HS-27A (cell line): ENCODE data around the gene MACROD2.
A peak's percentile ranks its signal among the peaks of the same experiment; 100 is the strongest.
"Not testable (repeated sequence)": the region's sequence is repeated elsewhere in the genome, so short reads cannot be mapped to it uniquely, and the experiment has no call there.

ENCODE experiments used
- DNase-seq: peaks from one replicate; pipeline ENCODE4 v3.0.0-alpha.2; 2012; ENCODE audit warnings: low read depth, missing footprints

Gene MACROD2

GRCh38 chr20:15362849-15363248, 1367.5 kb downstream of the MACROD2 start:
- no peak for DNase-seq

- DNase-seq, result no peak
These were observed 1369.5 kb downstream of the MACROD2 start for GRCh38 chr20:15364781-15365180.

GRCh38 chr20:15370370-15370769, 1375.1 kb downstream of the MACROD2 start:
- no peak for DNase-seq

- DNase-seq, result no peak
These were observed 1379.4 kb downstream of the MACROD2 start for GRCh38 chr20:15374682-15375081.

- no peak for DNase-seq
These were observed 1380.5 kb downstream of the MACROD2 start for GRCh38 chr20:15375836-15376235.

- DNase-seq, result not testable (repeated sequence)
These were observed 1382.3 kb downstream of the MACROD2 start for GRCh38 chr20:15377603-15378002.

- DNase-seq, result no peak
These were observed 1382.8 kb downstream of the MACROD2 start for GRCh38 chr20:15378151-15378550.

GRCh38 chr20:15379681-15380296, 1384.5 kb downstream of the MACROD2 start:
- DNase-seq, result no peak

GRCh38 chr20:15380770-15381169, 1385.5 kb downstream of the MACROD2 start:
- no peak for DNase-seq

GRCh38 chr20:15387228-15387627, 1391.9 kb downstream of the MACROD2 start:
- DNase-seq, result no peak

- no peak for DNase-seq
These were observed 1400.1 kb downstream of the MACROD2 start for GRCh38 chr20:15395457-15395856.

GRCh38 chr20:15396026-15396425, 1400.7 kb downstream of the MACROD2 start:
- no peak for DNase-seq

GRCh38 chr20:15396900-15397299, 1401.6 kb downstream of the MACROD2 start:
- peak; percentile 26 for DNase-seq

GRCh38 chr20:15399781-15400180, 1404.5 kb downstream of the MACROD2 start:
- no peak for DNase-seq

- no peak for DNase-seq
These were observed 1410.8 kb downstream of the MACROD2 start for GRCh38 chr20:15406072-15406471.

GRCh38 chr20:15411781-15412180, 1416.5 kb downstream of the MACROD2 start:
- DNase-seq, result no peak

GRCh38 chr20:15415908-15416307, 1420.6 kb downstream of the MACROD2 start:
- no peak for DNase-seq

GRCh38 chr20:15419856-15420255, 1424.5 kb downstream of the MACROD2 start:
- DNase-seq, result no peak

GRCh38 chr20:15422966-15423365, 1427.7 kb downstream of the MACROD2 start:
- no peak for DNase-seq

- no peak for DNase-seq
These were observed 1444.2 kb downstream of the MACROD2 start for GRCh38 chr20:15439551-15439950.

- DNase-seq, result no peak
These were observed 1444.9 kb downstream of the MACROD2 start for GRCh38 chr20:15440049-15440820.

GRCh38 chr20:15445056-15445840, 1449.9 kb downstream of the MACROD2 start:
- DNase-seq, result no peak

GRCh38 chr20:15446373-15446772, 1451.1 kb downstream of the MACROD2 start:
- DNase-seq, result no peak
